HG02970 (cell line): ENCODE measurements around the gene DNAJC5G.
"Not testable (repeated sequence)": the region's sequence is repeated elsewhere in the genome, so short reads cannot be mapped to it uniquely, and the experiment has no call there.

ENCODE experiments used
- ATAC-seq: cut with Tn5 transposase; IDR thresholded peaks from one replicate; pipeline ENCODE4 v1.9.1; 2021; ENCODE audit warnings: mild to moderate bottlenecking, moderate library complexity, moderate number of reproducible peaks; ENCODE audit not compliant: unreplicated experiment, low FRiP score

The DNAJC5G gene

DNA sequence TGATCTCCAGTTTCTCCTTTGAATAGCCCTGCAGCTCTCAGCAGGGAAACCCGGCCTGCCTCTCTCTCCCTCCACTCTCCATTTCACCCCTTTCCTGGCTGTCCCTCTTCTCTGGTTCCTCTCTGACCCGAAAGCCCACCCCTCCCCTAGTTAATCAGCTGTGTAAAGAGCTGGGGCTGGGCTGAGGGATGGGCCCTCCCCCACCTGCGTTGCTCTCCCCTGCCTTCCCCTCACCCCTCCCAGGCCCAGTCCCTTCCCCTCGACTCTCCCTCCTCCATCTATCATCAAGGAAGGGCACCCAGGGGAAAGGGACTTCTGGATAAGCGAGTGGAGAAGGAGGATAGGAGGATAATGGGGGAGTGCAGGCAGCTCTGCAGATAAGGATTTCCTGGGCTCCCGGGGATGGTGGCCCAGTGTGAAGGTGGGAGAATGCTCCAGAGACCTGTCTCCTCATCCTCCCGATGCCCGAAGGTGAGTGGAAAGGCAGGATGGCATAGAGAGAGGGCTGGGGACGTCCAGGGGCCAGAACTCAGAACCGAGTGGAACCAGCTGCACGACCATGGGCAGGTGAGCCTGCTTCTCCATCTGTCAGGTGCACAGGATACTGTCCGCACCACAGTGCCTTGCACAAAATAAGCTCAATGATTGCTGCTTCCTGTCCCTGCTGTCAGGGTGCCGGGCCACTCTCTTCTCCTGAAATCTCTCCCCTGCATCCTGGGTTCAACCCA lies 24.4 kb upstream of the DNAJC5G start:
- ATAC-seq, result no peak

DNA sequence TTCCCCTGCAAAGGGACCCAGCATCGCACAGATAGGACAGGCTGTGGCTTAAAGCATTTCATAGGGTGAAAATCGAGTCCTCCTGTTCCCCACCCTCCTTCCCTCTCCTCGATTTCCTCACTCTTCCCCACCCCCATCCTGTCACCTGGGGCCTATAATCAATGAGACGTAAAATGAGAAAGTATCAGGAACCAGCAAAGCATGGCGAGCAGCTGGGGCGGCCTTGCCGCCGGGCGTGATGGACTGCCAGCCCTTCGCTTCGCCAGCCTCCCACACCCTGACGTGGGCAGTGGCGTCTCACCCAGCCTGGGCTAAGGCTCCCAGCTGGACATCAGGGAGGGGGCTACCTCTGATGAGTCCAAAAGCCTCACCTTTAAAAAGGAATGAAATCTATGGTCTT lies 23.5 kb upstream of the DNAJC5G start:
- ATAC-seq, result no peak

DNA sequence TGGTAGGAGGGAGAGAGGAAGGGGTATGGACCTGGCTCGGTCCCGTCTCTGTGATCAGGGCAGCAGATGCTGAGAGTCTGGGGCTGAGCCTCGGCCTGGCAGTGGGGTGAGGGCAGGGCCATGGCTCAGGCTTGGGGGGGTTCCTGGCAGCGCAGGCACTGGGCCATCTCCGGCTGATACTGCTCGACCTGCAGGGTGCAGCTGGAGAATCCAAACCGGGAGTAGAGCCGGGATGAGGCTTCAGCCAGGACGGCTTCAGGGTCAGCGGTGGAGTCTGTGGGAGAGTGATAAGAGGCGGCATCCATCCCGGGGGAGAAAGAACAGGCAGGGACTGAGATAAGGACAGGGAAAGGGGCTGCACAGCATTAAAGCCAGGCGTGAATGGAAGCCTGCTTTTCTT lies 20.0 kb upstream of the DNAJC5G start:
- ATAC-seq, result no peak

DNA sequence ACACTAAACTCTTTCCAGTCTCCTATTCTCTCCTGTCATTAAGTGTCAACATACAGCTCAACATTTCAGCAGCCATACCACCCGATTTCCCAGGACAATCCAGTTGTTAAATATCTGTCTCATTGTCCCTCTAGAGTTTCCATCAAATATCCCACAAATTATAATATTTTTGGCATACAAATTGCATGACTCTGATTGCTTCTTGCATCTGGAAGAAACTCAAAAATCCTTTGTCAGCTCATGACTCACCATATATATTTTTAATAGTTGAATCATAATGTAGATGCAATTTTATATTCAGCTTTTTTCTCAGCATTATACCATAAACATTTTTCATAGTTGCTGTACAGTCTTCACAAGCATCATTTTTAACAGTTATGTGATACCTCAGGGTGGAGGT lies 19.6 kb upstream of the DNAJC5G start:
- ATAC-seq, result no peak

DNA sequence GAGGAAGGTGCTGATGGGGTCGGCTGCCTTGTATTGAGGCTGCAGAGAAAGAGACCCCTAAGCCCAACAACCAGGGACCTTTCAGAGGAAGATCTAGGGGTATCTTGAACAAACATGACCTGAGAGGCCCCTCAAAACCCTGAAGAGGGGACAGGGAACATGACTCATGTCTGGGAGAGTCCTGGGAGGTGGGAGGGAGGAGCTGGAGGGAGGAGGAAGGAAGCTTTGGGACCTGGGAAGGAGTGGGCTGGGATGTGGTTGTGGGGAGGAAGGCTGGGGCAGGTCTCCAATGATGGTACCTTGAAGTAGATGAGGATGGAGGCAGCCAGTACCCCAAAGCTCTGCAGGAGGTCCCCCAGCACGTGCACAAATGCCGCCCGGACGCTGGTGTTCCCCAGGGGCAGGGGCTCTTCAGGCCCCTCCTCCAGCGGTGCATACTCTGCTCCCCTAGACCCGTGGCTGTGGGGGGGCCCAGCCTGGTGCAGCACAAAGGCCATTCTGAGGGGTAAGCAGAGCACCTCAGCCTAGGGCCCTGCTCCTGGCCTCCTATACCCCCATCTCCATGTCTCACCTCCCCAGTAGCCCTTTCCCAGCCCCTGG lies 18.3 kb upstream of the DNAJC5G start:
- no peak for ATAC-seq

DNA sequence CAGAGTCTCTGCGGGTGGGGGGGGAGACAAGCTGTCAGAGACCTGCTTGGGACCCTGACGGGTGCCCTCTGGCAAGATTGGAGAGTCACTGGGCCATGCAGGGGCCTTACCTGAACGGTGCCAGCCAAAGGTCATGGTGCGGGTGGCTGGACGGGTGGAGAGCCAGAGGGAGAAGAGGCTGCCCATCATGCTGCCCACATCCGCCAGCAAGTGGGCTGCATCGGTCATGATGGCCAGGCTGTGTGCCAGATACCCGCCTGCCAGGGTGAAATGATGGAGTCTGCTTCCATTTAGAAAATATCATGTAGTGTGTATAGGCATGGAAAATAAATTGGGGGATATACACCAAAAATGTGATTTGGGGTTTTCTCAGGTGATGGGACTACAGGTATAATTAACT lies 17.2 kb upstream of the DNAJC5G start:
- ATAC-seq, result no peak

DNA sequence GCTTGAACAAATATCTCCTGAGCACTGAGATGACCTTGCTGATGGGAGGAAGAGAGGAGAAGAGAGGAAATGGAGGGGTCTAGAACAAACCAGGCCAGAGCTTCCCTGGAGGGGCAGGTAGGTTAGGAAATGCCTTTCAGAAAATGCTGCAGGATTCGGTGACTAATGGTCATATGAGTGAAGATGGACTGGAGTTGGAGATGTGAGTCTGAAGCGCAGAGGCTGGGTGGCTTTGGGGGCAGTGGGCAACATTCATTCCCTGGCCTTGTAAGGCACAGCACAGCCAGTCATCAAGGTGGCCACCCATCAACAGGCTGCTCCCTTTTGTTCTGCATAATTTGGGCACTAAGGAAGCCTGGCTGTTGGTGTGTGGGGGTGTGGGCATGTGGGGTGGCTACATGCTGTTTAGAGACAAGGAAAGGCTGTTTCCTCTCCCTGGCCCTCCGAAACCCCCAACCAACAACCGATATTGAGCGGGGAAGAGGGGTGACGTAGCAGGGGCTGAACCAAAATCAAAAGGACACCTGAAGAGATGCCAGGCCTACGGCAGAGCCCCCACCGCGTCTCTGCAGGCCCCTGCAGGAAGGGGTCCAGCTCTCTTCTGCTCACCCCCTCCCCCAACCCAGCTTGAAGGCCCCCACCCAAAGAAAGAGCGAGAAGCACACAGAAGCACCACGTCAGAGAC lies 13.8 kb upstream of the DNAJC5G start:
- no peak for ATAC-seq

DNA sequence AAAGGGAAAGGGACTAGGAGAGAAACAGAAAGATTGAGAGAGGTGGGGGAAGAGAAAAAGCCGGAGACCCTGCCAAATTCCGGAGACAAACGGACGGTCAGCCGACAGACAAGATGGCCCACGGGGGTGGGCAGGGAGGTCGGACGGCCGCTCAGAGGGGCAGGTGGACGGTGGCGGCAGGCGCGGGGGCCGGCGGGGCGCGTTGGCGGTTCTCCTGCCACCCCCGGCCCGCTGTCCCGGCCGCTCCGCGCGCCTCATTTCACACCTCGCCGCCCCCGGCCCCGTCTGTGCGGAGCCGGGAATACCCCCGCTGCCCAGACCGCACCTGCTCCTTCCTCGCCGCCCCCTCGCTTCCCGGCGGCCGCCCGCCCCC lies 13.3 kb upstream of the DNAJC5G start:
- ATAC-seq, result no peak

DNA sequence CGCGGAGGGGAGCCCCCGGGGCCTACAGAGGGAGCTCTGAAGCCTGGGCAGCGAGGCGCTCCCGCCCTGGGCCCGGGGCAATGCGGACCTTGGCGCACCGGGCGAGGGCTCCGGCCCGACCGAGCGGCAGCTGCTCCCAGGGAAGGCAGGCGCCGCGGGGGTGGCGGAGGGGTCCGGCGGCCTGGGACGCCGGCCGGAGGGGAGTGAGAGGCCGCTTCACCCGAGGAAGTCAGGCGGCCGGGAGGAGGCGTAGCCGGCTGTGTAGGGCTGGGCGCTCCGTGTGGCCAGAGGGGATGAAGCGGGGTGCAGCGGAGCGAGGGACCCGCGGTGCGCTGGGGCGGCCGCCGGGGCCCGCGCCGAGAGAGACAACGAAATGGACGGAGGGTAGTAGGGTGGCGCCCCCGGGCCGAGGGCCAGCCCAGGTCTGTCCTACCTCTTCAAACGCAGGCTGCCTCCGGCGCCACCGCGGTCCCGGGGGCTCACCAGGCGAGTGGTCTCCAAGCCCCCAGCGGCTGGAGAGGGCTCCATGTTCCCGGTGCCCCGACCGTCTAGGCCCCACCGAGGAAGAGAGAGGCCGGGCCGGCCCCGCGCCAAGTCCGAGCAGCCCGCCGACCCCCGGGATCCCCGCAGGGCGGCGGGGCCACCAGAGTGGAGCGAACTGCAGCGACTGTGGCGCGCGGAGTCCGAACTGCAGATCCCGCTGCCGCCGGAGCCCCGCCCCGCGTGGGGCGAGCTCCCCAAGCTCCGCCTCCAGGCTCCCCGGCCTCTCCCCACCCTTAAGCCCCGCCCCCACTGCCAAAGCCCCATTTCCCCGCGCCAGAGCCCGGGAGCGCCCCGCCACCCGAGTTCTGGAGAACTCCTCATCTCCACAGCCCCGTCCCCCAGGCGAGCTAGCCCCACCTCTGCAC lies 12.6 kb upstream of the DNAJC5G start, which contains the start of gene SLC30A3:
SLC30A3 (minus strand) TSS at position 669 of the 908 bp plus-strand sequence; CDS start at position 528, 141 bp downstream.
- ATAC-seq, result no peak

DNA sequence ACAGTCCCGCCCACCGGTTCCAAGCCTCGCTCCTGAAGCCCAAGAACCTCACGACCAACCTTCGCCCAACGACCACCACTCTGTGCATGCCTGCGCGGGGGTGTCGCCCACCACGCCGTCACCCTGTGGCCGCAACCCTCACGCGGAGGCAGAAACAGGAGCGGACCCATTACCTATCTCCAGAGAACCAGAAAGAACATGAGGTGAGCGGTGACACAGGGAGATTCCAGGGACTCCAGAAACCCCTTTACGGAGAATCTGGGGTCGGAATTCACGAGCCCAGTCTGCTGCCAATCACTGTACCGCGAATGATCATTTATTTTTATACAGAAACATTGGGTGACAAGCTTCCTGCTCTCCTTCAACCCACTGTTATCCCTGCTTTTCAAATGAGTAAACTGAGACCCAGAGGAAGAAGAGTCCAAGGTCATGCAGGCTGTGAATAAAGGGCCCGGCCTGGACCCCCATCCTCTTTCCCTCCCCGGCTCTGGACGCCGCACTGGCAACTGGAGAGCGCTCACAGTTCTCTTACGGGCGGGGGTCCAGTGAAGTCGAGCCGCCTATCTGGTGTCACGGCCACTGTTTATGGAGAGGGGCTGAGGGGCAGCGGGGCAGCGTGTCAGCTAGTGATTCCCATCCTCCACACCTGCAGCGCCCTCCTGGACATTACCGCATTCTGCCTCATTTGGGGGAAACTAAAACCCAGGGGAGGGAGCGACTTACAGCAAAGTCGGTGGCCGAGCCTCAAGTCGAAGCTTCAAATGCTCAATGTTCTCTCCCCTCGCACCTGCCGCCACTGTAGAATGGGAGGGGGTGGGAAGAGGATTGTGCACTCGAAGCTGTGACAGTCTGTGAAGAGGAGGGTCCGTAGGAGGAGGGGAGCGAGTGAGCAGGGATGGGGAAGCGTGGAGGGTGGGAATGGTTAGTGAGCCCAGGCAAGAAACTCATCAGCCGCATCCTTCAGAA lies 11.7 kb upstream of the DNAJC5G start:
- ATAC-seq, result no peak

DNA sequence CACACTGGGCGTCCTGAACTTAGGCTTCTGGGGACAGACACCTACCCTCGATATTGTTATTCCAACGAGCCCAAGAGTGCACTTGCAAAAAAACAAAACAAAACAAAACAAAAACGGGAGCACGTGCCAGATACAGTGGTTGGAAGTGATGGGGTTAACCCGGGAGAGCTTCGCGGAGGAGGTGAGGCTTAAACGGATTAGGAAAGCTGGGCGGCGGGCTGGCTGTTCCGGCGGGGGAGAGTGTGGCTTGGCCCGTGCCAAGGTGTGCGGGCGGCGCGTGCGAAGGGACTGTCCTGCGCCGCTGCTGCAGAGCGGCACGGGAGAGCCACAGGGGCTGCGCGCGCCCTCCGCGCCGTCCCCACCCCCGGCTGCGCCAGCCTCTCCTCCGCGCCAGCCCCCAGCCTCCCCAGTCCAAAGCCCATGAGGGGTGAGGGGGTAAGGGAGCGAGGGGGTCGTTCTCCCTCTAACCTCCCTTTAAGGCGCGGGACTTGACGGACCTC lies 10.9 kb upstream of the DNAJC5G start:
- ATAC-seq, result no peak

DNA sequence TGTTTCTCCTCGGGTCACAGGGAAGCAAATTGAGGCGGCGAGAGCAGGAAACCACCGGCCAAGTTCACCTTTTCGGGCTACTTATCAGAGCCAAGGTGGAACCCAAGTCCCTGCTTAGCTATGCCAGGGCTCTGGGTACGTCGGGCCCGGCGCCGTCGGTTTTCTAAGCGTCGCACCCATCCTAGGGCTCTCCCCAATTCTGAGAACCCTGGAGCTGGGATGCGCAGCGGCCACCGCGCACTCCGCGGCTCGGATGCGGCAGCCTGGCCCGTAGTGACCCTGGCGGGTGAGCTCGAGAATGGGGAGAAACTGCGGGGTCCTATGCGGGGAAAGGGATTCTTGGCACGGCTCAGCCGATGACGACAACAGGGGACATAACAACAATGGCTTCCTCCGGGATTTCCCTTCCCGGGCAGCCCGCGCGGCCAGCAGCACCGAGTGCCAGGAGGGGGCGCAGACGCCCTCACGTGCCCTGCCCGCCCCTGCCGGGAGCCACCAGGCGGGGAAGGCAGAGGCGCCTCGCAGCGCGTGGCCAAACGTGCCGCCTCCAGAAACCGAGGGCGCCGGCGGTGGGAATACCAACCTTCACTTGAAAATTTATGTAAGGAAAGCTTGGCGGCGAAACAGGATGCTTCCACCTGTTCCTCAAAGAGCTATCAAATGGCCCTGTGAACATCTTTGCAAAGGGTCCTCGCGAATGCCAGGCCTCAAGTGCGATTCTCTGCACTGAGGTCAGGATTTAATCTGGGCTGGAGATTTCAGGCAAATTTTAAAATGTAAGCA lies 10.3 kb upstream of the DNAJC5G start:
- no peak for ATAC-seq

DNA sequence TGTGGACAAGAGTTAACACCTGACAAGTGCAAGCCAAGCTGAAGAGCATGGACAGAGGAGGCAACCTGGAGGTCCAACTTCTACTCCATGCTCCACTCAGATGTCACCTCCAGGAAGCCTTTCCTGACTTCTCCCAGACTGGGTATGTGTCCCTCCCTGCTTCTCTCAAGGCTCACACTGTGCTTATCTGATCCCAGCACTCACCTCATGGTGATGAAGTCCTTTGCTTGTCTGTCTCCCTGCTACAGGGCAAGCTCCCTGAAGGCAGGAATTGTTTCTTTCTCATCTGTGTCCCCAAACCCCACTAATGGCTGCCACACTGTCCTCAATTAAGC lies 9.7 kb upstream of the DNAJC5G start:
- no peak for ATAC-seq

DNA sequence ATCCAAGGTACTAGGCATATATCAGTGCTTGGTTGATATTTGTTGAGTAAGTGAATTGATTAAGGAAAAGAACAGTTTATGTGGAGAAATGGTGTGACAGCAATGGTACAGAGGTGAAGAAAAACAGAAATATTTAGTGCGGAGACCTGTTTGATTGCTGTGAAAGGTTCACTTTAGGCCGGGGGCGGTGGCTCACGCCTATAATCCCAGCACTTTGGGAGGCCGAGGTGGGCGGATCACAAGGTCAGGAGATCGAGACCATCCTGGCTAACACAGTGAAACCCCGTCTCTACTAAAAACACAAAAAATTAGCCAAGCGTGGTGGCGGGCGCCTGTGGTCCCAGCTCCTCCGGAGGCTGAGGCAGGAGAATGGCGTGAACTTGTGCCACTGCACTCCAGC lies 6.9 kb upstream of the DNAJC5G start:
- ATAC-seq, result not testable (repeated sequence)

DNA sequence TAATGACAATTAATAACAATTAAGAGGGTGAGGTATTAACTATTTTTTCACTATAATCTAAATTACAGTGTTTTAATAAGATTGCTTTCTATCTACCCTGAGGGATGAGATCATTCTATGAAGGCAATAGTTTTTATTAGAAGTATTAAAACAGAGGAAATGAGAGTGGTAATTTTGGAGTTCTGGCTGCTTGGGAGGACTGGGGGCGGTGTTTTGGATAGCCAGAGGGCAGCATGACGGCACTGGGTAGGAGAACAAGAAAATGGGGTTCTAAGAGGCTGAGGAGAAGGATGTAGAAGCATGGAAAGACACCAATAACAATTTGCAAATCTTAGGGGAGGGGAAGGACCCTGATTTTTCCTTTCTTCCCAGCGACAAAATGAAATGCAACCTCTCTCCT lies 5.1 kb upstream of the DNAJC5G start:
- ATAC-seq, result no peak

DNA sequence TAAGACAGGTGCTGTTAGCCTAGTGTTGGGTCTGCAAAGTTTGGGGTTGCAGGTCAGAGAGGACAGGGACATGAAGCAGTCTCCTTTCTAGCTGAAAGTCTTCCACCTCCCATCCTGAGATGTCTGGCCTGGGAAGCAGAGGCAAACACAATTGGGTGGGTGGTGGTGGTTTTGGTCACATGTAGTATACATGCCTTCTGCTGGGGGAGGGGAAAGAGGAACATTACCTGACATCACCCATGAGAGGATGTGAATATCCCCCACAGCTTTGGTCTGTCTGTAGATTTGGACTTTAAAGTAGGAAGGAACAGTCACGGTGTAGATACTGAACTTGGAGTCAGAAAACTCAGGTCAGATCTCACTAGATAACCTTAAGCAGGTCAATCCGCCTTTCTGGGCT lies 4.6 kb upstream of the DNAJC5G start:
- no peak for ATAC-seq

DNA sequence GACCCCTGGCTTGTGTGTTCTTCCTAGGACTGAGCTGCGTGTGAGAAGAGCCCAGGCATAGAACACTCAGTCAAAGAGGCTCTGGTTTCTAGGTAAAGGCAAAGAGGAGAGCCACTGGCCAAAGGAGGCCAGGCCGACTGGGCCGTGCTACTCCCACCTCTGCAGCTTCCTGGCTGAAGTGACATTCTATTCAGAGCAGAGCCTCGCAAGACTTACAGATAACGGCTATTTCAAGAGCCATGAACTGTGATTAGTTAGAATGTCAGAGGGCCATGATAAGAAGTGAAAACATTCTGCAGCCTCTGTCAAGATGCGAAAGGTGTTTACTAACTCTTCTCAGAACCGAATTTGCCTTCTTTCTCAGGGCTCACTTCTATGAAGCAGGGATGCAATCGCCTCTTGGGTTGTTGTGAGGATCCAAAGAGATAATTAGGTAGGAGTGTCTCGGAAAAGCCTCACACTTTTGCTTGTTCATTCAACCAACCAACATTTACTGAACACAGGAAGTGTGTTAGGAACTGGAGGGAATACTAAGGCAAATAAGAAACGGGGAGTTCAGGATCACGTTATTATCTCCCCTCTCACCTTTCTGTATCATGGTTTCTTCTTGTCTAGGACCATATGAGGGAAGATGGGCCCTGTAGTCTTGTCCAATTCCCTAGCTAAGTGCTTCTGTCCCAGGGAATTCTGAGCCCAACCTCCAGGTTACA lies 3.4 kb upstream of the DNAJC5G start:
- no peak for ATAC-seq
